NCI-H1417 treated with DMSO at 0.1 percent for 48 hours (cell line): Measurements from ENCODE around the gene MEG3.

Experiments
- DNase-seq: peaks from one replicate; lab custom pipeline; 2025; lab: John Stamatoyannopoulos, UW

The MEG3 gene

DNA sequence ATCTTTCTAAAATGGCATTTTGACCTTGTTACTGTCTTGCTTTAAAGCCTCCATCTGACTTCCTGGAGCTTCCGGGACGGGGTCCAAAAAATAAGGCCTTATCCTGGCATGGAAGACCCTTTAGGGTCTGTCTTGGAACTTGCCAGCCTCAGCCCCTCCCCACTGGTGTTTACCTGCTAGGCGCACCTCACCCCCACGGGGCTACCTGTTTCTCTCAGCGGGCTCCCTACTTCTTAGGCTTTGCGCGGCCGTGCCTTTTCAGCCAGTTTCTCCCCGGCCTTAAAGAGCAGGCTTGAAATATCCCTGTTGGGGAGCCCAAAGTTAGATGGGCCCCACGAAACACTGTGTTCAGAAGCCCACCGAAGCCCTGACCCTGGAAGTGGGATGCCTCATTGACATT is 72.5 kb downstream of the MEG3 start:
- DNase-seq = no peak

- DNase-seq = no peak
Measured at GRCh38 chr14:100898935-100899883, 73.3 kb downstream of the MEG3 start.

DNA sequence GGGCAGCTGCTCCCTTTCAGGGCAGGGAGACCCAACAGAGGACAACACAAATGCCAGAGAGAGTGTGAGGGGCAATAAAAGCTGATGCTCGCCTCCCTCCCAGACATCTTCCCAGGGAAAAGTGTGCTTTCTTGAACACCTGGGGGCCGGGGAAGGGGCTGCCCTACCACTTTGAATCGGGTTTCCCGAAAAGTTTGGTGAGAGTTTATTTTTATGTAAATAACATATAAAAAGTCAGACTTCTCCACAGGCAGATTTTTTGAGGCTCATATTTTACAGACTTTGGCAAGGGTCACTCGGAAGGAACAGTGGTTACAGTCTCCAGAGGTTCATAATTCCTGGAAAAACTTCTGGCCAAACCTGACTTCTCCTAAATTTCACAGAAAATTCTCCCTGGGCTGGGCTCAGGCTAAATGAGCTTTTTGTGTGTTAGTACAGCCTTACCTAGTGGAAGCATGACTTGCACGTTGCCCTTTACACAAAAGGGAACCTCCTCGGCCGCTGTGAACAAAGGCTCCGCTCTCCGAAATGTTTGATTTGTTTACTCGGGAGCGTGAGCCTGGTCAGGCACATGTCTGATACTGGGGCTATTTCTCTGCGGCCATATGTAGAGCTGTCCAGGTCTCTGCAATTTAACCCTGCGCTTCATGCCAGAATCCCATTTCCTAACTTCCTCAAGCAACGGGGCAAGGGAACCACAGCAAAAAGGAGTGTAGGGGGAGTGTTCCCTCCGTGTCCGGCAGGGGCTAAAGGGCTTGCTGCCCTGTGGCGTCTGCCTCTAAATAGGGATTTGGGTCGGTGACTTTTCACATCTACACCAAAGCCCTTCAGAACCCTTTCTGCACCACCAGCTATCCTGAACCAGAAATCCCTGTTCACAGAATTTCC is 74.2 kb downstream of the MEG3 start:
- DNase-seq = no peak

DNA sequence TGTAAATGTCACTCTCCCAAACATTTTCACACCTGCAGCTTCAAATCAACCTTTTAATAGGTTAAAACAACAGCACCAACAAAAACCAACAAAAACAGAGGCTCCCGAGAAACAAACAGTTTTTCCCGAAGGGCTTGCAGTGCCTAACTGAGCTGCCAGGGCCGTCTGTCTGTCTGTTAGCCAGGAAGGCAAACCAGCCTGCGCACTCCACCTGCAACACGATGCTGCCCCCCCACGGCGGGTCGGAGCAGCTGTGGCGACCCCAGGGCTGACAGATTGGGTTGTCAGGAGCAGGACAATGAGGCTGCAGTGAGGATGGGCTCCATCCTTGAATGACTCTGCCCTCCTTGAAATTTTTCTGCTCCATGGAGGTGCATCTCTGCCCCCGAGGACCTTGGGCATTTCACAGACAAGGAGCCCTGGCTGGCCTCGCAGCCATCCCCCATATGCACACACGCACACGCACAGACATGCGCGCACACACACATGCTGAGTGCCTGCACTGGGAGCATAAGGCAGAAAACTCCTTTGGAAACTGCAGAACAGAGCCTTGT is 75.0 kb downstream of the MEG3 start:
- DNase-seq = peak; percentile 40

DNA sequence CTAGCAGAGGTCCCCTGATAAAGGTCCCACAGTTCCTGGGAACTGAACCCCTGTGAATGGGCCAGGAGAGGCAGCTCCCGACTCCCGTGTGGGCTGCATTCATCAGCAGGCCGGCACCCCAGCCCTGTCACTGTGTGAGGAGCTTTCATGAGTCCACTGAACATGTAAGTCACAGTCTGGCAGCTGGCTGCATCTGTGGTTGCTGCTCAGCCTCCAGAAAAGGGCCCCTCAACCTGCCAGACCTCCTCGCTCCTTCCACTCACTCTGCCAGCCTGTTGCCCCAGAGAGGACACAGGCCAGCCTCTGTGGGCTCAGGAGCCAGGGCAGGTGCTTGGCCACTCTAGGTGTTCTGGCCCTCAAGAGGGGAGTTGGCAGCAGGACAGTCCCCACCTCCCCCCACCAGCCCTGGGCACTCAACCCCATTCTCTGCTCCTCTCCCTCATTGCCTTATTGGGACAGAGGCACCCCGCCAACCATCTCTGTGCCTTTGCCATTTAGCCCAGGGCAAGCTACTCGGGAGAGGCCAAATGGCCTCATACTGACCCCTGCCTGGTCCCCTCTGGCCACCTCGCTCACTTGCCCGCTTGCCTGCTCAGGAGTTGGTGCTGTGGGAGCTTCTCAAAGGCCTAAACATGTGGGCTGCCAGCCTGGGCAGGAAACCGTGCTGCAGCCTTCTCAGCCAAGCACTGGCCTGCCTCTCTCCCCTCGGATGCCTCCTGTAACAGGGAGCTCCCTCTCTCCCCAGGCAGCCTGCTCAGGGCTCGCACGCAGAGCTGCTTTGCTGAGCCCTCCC is 75.7 kb downstream of the MEG3 start:
- DNase-seq = no peak

GRCh38 chr14:100902295-100903133 is 76.6 kb downstream of the MEG3 start:
- DNase-seq = no peak

DNA sequence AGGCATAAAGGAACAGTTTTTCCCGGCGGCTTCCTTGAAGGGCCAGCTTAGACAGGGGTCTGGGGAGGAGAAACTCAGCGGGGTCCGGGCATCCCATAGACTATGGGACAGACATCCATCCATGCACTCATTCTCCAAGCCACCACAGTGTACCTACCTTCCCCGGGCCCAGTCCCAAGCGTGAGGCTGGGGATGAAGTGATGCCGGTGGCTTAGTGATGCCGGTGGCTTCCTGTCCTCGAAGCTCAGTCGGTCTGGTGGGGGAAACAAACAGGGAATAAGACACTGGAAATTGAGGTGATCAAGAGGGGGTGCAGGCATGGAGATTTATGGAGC is 77.2 kb downstream of the MEG3 start:
- no peak for DNase-seq

DNA sequence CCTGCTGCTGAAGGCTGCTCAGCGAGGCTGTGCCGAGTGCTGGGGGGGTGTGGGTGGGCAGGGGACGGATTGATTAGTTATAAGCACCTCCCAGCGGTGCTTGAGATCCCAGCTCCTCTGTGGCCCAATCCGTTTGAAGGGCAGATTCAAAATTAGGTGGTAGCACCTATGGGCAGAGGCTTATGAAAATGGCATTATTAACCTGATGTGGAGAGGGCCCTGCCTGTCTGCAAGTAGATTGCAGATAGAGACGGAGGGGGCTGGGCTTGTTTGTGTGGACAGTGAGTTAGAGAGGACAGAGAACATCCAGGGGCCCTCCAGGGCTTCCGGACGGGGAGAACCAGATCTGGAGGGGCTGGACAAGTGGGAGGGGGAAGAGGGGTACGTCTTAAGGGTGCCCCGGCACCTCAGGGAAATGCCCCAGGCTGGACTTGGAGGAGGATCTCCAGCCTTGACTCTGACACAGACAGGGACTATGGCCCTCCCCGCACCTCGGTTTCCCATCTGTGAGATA is 77.8 kb downstream of the MEG3 start, which contains the start of gene RTL1:
Gene RTL1 (minus strand): TSS at position 51 of the 514 bp plus-strand sequence. CDS start 18,934 bp downstream, outside the sequence.
- DNase-seq = no peak

DNA sequence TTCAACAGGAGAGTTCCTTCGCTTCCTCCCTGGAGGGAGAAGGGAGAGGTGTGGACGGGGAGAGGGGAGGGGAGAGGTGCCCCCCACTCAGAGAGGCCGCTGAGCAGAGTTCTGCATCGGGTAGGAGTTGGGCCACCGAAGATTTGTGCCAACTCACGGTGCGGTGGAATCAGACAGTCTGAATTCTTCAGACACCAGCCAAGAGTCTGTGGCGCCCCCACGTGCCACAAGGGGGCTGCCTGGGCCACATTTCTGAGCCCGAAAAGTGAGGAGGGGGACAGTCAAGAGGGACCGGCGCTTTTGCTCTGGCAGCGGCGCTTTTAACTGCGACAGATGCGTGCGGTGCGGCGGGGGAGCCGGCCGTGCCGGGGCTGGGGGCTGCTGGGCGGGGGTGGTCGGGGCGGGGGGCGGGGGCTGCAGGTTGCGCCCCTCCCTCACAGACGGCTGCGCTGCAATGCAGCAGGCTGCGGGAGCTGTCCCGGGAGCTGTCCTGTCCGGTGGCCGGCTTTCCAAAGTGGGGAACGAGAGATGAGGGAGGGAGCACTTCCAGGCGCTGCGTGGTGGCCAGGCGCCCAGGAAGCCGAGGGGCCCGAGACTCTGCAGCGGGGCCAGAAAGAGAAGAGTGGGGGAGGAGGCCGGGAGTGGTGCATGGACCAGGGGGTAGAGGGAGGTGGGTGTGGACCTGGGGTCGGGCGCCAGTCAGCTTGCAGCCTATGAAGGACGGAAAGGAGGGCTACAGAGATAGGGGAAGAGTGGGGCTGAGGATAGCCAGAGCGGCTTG is 78.6 kb downstream of the MEG3 start:
- no peak for DNase-seq

- no peak for DNase-seq
Measured at GRCh38 chr14:100905166-100905565, 79.2 kb downstream of the MEG3 start.

DNA sequence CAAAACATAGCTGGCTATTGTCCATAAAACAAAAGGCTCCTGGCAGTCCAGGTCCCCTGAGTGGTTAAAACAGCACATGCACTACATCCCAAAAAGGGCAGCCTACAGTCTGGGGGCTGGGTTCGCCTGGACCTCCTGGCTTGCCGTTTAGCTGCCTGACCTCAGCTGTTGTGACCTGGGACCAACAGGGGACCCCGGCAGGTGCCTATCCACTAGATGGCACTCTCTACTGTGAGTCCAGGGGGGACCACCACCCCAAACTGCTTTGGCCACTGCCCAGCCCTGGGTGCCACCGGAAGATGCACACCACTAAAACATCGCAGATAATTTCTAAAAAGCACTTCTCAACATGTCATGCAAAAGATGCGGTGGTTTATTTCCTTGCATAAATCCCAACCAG is 80.5 kb downstream of the MEG3 start:
- DNase-seq = no peak

GRCh38 chr14:100907240-100907639 is 81.3 kb downstream of the MEG3 start:
- no peak for DNase-seq

GRCh38 chr14:100909439-100909838 is 83.5 kb downstream of the MEG3 start:
- no peak for DNase-seq
